ENCODE results near the gene UGT8.

GRCh38 chr4:114561590-114561989 lies 37.0 kb upstream of the UGT8 start:
- TF ChIP-seq CTCF (IDR thresholded peaks at IDR 0.05) (no peak), EP300 (IDR thresholded peaks at IDR 0.05) (no peak)
